Left ventricle myocardium inferior (tissue), 1 donor: Measurements from ENCODE around the gene STEAP3. TPM values are rescaled to one million over a fixed set of nuclear protein-coding genes. Genes with fewer than 3 reads are reported as not detected.

ENCODE experiments used
- DNase-seq: peaks from one replicate; pipeline ENCODE4 v3.0.0-alpha.2; 2020
- H3K27ac ChIP-seq: fragments of 200-600 bp; replicated peaks from 2 replicates; pipeline ENCODE4 v1.8.0; 2021
- H3K27me3 ChIP-seq: fragments of 200-600 bp; 2 replicates; pipeline ENCODE4 v1.8.0; 2021; ENCODE audit warnings: low read depth
- H3K36me3 ChIP-seq: fragments of 200-600 bp; 2 replicates; pipeline ENCODE4 v1.8.0; 2021
- H3K4me1 ChIP-seq: fragments of 200-600 bp; 2 replicates; pipeline ENCODE4 v1.8.0; 2021
- H3K4me3 ChIP-seq: fragments of 200-600 bp; 2 replicates; pipeline ENCODE4 v1.8.0; 2021; ENCODE audit warnings: mild to moderate bottlenecking, moderate library complexity
- H3K9me3 ChIP-seq: fragments of 200-600 bp; replicated peaks from 2 replicates; pipeline ENCODE4 v1.8.0; 2021
- CTCF ChIP-seq: fragments of 200-600 bp; IDR thresholded peaks from 2 replicates; pipeline ENCODE4 v1.8.0; 2021; ENCODE audit warnings: antibody characterized with exemption, mild to moderate bottlenecking, borderline replicate concordance
- intact Hi-C: fragments of 100-400 bp; cut with micrococcal nuclease; formaldehyde crosslinking; loops from one replicate; pipeline ENCODE4 v1.11.0; 2022
- total RNA-seq: library from RNA; stranded (reverse); fragmentation: NEBNext Ultra II Directional; extraction: Animal tissue kit (Norgen Biotek cat#: 25700); gene quantifications from one replicate; pipeline ENCODE4 v1.2.1, GENCODE V29; 2021
- donor health status: DM: no; HTN: yes; CAD: no; lungs with severe emphysema.

STEAP3 gene
- total RNA-seq, 1 donor from 2014 or later = 7.1 TPM

GRCh38 chr2:119181391-119181790 is 42.2 kb upstream of the STEAP3 start:
- no peaks in the 10 kb centered on the region for H3K36me3 ChIP-seq
- H3K4me3 ChIP-seq = no peak overlapping the region
- H3K9me3 ChIP-seq = no peaks in the 10 kb centered on the region
- TF ChIP-seq CTCF = no peak
- H3K27me3 ChIP-seq = peaks cover 7% of the 10 kb centered on the region
- H3K4me1 ChIP-seq = peaks cover 6% of the 10 kb centered on the region
- intact Hi-C loops = no loop called here
- no peak overlapping the region for H3K27ac ChIP-seq
- DNase-seq = no peak

GRCh38 chr2:119181791-119182445 is 41.7 kb upstream of the STEAP3 start:
- no peaks in the 10 kb centered on the region for H3K36me3 ChIP-seq
- H3K4me1 ChIP-seq = peaks cover 6% of the 10 kb centered on the region
- intact Hi-C loops = no loop called here
- no peak for DNase-seq
- no peak for TF ChIP-seq CTCF
- H3K27me3 ChIP-seq = peaks cover 9% of the 10 kb centered on the region
- H3K27ac ChIP-seq = no peak overlapping the region
- H3K9me3 ChIP-seq = no peaks in the 10 kb centered on the region
- H3K4me3 ChIP-seq = no peak overlapping the region

DNA sequence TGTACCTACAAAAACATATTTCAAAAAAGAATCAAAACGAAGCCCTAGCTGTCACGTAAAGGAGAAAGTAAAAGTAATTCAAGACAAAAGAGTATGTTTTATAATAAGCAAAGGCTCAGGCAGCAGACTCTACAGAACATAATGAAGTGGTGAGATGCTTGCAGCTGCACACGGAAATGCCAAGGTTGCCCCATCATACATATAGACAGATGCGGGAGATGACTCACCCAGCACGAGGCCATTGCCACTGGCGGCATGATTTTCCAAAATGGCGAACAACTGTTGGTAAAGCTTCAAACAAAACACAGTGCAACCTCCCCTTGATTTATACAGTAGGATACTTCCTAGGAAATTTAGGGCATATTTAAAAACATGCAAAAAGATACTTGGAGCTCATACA is 39.1 kb upstream of the STEAP3 start:
- TF ChIP-seq CTCF = no peak
- intact Hi-C loops = no loop called here

DNA sequence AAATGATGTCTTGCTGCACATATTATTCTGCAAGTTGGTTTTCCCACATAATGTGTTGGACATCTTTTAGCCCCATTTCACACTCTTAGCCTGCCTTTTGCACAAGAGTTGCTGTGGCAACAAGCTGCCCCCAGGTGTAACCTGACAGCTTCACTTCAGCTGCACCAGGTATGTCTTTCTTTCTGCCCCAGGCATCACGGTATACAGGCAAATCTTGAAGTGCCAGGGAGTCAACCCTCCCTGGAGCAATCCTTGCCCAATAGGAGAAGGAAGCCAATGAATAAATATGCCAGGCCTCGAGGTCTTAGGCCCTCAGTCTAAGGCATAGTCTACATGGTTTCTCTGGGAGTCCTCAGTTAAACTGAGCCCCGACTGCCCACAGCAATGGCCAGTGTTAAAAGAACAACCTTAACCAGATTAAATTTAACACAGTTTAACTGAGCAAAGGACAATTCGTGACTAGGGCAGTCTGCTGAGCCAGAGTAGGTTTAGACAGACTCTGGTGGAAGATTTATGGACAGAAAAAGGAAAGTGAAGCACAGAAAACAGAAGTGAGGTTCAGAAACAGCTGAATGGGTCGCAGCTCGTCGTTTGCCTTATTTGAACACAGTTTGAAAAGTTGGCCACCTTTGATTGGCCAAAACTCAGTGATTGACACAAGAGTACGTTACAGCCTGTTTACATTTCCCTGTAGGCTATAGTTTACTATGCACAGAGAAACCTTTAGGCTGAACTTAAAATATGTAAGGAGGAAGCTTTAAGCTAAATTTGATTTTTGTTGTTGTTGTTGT is 33.1 kb upstream of the STEAP3 start:
- TF ChIP-seq CTCF = no peak
- no peak for DNase-seq
- H3K27ac ChIP-seq = no peak overlapping the region
- no peaks in the 10 kb centered on the region for H3K9me3 ChIP-seq
- no peaks in the 10 kb centered on the region for H3K4me1 ChIP-seq
- intact Hi-C loops = no loop called here
- H3K27me3 ChIP-seq = peaks cover 54% of the 10 kb centered on the region
- H3K36me3 ChIP-seq = no peaks in the 10 kb centered on the region
- H3K4me3 ChIP-seq = no peak overlapping the region

More for the DNA sequence above, 39.1 kb upstream of the STEAP3 start:
- H3K27me3 ChIP-seq = peaks cover 20% of the 10 kb centered on the region
- no peaks in the 10 kb centered on the region for H3K36me3 ChIP-seq
- no peak overlapping the region for H3K4me3 ChIP-seq
- H3K4me1 ChIP-seq = peaks cover 1% of the 10 kb centered on the region
- H3K27ac ChIP-seq = no peak overlapping the region
- no peak for DNase-seq
- H3K9me3 ChIP-seq = no peaks in the 10 kb centered on the region

- no peak for TF ChIP-seq CTCF
- DNase-seq = no peak
- Histone ChIP-seq H3K36me3 (no peaks in the 10 kb centered on the region), H3K9me3 (no peaks in the 10 kb centered on the region), H3K27me3 (peaks cover 60% of the 10 kb centered on the region), H3K27ac (no peak overlapping the region), H3K4me3 (no peak overlapping the region), H3K4me1 (no peaks in the 10 kb centered on the region)
- intact Hi-C loops = no loop called here
Measured at GRCh38 chr2:119192893-119193292, 30.7 kb upstream of the STEAP3 start.
